GM21717 (cell line): ENCODE results near the gene TBC1D10A.

Source experiments
- ATAC-seq: cut with Tn5 transposase; IDR thresholded peaks from one replicate; pipeline ENCODE4 v1.9.1; 2021; ENCODE audit warnings: mild to moderate bottlenecking, moderate library complexity; ENCODE audit not compliant: unreplicated experiment

The TBC1D10A gene

DNA sequence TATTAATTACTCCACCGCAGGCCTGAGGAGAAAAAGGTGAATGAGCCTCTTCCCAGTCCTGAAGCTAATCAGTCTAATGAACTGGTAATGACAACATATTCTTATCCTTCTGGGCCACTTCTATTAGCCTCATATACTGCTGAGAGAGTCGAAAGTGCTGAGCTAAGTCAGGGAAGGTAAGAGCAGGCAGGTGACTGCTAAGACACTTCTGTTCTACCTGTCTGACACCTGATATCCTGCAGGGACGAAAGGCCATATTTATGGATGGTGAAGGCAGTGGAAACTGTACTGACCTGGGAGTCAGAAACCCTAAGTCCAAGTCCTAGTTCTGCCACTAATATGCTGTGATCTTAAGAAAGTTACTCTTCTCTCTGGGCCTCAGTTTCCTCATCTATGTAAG is 3.5 kb downstream of the TBC1D10A start:
- no peak for ATAC-seq

DNA sequence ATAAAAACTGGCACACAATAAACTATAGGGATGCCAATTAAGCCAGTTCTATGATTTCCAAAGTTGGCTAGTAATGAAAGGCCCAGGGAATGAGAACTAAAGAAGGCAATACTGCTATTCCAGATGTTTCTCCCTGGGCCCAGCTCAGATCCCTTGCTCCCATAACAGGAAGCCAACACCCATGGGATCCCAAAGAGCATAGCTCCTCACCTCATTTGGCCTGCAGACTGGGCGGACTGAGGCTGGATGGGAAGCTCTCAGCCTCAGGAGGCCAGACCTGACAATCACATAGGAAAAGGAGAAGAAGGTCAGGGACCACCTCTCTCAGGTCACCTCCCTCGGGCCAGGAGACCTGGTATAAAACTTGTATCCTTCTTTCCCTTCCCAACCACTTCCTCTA is 5.3 kb downstream of the TBC1D10A start:
- no peak for ATAC-seq

- ATAC-seq = no peak
Measured at GRCh38 chr22:30320021-30320556, 6.7 kb downstream of the TBC1D10A start.

GRCh38 chr22:30318799-30319419 is 7.8 kb downstream of the TBC1D10A start:
- no peak for ATAC-seq

GRCh38 chr22:30317778-30318177 is 9.0 kb downstream of the TBC1D10A start:
- ATAC-seq = no peak

DNA sequence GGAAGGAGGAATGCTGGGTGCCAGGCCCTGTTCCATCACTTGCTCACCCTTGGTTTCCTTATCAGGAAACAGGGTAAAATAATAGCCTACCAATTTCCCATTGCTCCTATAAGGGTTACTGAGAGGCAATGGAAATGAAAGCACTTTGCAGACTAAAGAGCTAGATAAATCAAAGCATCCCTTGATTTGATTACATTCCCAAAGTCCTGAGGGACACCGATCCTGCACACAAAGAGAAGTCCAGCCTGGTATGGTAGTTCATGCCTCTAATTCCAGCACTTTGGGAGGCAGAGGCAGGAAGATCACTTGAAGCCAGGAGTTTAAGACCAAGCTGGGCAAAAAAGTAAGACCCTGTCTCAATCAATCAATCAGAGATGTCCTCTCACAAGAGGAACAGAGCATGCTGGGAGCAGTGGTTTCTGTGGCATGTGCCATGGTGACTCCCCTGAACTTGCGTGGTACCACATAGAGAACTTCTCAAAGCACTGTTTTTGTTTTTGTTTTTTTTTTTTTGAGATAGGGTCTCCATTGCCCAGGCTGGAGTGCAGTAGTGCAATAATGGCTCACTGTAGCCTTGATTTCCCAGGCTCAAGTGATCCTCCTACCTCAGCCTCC is 10.7 kb downstream of the TBC1D10A start:
- no peak for ATAC-seq

DNA sequence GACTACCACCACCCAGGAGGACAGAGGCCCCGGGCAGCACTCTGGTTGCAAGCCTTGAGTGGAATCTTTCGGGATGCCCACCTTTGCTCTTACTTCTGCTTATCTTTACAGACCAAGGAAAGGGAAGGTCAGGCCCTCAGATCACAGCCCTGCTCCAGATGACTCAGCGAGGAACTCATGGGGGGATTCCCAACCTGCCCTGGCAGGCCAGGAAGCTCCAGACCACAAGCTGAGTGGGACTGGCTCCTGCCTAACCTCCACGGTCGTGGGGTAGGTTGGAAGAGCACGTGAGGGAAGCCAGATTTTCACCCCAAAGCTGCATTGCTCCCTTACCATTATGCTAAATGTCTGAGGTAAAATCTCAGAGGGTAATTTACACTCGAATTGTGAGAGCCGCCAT is 11.8 kb downstream of the TBC1D10A start:
- no peak for ATAC-seq

DNA sequence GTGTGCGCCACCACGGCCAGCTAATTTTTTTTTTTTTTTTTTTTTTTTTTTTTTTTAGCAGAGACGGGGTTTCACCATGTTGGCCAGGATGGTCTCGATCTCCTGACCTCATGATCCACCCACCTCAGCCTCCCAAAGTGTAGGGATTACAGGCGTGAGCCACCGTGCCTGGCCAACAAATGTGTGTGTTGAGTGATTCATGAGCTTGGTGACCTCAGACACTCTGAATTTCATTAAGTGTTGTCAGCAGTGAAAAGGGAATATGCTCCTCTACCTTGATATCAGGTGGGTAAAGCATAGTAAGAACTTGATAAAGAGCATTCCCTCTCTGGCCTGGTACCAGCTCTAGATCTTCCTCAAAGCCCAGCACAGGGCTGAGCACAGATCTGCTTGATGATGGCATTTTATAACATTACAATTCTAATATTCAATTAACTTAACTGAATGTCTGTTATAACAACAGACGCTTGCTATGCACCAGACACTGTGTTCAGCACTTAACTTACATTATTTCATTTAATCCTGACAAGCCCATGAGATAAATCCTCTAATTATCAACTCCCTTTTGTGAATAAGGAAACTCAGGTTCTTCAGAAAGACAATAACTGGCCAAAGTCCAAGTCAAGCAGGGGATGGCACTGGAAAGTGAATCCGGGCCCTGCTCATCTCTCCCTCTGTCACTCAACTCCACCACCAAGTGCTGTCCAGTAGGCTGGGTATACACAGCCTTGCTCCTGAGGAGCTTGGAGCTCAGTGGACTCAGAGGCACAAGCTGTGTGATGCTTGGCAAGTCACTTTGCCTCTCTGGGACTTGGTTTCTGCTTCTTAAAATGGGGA is 13.0 kb downstream of the TBC1D10A start:
- no peak for ATAC-seq

DNA sequence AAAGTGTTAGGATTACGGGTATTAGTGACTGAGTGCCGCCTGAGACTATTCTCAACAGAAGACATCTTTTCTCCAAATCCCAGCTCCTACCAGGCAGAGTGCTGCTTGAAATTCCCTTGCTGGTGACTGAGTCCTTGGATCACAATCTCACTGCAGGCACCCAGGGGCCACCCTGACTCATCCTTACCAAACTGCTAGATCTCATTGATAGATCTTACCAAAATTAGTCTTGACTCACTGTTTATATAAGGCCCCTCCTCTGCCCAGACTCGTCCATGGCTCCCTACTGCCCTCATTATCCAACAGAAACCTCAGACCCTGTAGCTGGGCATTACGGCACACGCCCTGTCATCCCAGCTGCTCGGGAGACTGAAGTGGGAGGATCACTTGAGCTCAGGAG is 14.7 kb downstream of the TBC1D10A start:
- no peak for ATAC-seq

DNA sequence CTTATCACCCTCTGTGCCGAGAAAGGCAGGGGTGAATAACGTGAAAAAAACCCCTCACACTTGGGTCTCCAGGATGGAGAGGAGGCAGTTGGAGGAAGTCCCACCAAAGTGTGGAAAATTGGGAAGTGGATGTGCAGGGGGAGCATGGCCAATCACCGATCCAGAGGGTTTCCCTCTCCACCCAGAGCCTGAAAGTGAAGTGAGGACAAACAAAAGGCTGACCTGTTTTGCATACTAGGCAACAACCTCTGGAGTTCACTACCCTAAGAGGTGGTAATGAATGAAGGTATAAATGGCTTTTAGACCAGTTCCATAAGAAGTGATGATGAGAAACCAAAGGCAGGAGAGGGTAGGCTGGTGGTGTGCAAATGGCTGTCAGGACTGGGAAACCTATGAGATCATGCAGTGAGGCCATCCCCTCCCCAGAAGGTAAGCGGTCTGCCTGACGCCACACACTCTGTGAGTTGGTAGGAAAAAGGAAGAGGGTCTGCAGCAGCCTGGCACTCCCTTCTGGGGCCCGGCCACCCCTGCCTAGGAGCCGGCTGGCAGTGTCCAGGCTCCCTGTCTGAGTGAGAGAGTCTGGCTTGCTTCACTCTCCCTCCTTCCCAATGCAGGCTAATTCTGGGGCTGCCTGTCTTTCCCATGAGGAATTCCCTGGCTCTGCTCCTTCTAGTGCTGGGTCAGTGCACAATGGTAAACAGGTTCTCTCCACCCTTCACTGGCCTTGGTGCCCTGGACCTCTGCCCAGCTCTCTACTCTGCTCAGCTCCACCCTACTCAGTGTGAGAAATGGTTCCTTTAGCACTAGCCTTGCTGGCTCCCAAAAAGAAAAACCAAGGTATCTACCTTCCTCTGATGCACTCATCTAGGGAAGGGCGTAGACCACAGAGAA is 15.6 kb downstream of the TBC1D10A start:
- ATAC-seq = no peak

DNA sequence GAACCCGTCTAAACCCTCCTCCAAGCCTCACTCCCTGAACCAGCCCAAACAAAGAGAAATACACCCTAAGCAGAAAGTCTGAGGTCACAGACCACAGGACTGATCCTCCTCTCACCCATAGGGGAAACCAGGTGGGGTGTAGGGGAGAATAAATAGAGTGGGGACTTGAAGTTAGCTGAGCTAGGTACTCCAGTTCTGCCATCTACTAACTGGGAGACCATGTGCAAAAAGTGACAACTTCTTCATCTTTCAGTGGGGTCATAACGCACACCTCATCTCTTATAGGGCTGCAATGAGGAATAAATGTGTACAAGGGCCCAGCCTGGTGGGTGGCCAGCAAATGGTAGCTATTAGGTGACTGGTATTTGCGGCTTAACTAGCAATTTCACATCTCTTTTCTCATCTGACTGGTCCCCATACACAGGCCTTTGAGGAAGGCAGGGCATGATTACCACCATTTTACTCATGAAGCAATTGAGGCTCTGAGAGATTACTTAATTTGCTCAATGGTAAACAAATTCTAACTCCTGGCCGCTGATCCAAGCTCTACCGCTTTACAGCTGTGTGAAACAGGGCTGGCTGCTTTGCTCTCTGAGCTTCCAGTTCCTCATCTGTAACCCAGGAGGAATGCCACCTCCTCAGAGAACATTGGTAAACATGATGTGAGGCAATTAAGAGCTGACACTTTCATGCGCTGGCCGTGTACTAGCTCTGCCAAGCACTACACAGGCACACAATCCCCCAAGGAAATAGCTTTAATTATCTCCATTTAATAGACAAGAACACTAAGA is 16.6 kb downstream of the TBC1D10A start:
- ATAC-seq = no peak

- peak; percentile 32 for ATAC-seq
Measured at GRCh38 chr22:30308518-30309230, 18.1 kb downstream of the TBC1D10A start.

GRCh38 chr22:30308093-30308492 is 18.6 kb downstream of the TBC1D10A start:
- no peak for ATAC-seq

DNA sequence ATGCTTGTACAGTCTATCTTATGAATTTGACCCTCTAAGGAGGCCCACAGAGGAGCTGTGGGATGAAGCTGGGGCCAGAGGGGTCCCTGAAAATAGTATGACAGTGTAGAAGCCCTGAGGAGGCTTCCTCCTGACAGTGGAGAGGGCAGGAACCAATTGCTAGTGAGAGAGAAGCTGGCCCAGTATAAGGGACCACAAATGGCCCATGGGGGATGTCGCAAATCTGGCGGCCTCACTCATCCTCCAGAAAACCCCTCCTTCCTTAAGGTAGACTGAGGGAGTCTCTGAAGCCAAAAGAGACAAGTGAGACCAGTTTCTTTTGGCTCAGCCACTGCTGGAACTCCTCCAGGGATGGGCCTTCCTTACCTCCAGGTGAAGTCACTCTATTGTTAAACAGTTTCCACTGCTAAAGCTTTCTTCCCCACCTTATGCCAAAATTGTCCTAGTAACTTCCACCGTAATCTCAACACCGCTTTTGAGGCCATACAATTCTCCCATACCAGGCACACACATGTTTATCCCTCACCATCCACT is 19.6 kb downstream of the TBC1D10A start:
- no peak for ATAC-seq

DNA sequence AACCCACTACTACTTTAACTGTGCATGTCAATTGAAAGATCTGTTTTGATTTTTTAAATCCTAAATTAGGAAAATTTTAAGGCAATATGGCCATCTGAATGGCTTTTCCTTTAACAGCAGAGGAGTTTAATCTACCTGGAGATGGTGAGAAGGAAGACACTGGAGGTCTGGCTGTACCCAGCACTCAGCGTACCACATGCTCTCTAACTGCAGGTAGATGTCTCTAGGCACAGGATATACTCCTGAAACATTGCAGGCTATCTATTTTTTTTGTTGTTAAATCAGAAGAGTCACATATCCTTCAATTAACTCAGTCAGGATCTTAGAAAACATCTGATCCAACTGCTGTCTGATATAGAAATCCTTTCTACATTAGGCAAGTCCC is 20.1 kb downstream of the TBC1D10A start:
- ATAC-seq = no peak

DNA sequence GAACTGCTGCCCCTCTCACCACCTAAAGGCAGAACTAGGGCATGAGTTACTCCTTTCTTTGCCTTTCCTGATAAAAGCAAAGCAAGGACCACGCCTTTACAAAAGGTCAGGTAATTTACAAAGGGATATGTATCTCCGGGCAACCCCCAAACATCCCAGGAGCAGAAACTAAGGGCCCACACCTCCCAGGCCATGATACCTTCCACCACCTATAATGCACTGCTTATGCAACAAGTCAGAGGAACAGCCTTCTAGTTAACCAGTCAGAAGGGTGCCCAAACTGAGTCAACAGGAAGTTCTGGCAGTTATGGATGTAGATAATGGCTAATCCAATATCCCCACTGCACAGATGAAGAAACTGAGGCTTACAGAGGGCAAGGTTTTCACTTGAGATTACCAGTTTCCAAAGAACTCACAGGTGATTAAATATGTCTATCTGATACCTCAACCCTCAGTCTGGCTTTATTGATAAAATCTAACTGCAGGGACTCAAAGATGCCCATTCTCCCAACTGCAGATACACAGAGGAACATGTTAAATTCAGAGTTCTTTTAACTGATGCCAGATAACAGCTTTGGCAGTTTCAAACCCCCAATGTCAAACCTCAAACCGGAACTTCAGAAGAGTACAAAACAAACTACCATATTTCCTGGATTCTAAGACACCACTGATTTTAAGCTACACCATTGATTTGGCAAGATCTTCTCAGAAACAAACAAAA is 20.7 kb downstream of the TBC1D10A start:
- no peak for ATAC-seq

DNA sequence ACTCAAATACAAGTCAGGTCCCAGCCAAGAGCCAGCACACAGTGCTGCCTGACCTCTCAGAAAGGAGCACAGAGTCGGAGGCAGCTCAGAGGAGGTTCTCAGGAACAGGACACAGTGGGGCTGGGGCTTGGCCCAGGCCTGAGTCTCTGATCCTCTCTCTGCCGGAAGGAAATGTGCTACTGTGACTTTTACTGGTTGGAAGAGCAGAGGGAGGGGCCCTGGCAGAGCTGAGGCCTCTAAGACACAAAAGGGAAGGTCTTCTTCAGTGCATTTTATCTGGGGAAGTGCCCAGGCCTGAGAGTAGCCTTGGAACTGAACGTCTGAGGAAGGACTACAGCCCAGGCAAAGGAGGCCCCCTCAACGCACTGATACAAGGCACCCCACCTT is 21.2 kb downstream of the TBC1D10A start:
- ATAC-seq = peak; percentile 29

DNA sequence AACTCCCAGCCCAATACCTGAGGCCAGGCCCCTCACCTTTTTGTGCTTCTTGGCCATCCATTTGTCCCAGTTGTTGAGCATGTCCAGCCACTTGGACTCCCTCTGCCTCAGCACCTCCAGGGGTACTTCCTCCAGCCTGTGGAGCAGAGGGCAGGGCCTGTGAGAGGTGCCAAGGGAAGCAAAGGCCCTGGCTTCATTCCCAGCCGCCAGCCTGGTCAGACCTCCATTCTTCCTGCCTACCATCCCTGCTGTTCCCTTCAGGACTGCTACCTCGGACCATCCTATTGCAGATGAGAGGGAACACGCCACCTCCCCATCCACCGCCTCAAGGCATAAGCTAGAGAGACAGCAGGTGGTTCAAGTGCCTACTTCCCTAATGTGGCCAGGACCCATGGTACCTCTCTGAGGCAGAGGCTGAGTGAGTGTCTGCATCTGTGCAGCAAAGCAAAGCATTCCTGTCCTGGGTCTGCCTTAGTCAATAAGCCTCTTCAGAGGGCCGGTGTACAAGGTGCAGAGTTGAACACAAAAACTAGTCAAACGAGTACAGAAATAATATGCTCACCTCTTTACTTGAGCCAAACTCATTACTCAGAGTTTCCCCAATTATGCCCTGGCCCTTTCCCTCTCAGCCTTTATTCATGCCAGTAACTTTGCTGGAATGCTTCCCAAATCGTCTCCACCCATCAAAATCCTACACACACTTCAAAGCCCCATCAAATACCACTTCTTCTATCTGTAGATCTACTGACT is 22.1 kb downstream of the TBC1D10A start:
- ATAC-seq = no peak
